ENCODE measurements around the gene SPEF2. TPM values are rescaled to one million over a fixed set of nuclear protein-coding genes. Genes with fewer than 3 reads are reported as not detected.

Gene SPEF2
- total and polyA plus RNA-seq, 2 experiments from 2014 or later: 0.17 to 0.21 TPM

DNA sequence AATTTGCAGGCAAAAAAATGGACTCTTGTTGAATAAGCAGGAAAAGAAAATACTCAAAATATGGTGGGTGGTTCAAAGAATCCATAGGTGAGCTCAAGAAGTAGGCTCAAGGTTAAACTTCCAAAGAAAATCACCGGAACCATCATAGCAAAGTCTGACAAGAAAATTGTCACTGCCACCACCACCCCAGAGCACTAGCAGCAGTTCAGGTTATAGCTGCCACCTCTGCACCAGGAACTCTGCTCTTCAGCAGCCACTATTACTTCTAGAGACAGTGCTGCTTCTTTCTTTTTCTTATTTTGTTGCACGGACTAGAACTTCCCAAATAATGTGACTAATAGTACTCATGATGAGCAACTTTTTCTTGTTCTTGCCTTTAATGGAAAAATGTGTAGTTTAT is 70.3 kb downstream of the SPEF2 start (continued):
- TF ChIP-seq POLR2AphosphoS5 (IDR thresholded peaks at IDR 0.05; ENCODE audit: low read depth) (no peak), STAT1 (IDR thresholded peaks at IDR 0.05; ENCODE audit: unreplicated experiment) (no peak)
- TF ChIP-seq, protein P1, sequence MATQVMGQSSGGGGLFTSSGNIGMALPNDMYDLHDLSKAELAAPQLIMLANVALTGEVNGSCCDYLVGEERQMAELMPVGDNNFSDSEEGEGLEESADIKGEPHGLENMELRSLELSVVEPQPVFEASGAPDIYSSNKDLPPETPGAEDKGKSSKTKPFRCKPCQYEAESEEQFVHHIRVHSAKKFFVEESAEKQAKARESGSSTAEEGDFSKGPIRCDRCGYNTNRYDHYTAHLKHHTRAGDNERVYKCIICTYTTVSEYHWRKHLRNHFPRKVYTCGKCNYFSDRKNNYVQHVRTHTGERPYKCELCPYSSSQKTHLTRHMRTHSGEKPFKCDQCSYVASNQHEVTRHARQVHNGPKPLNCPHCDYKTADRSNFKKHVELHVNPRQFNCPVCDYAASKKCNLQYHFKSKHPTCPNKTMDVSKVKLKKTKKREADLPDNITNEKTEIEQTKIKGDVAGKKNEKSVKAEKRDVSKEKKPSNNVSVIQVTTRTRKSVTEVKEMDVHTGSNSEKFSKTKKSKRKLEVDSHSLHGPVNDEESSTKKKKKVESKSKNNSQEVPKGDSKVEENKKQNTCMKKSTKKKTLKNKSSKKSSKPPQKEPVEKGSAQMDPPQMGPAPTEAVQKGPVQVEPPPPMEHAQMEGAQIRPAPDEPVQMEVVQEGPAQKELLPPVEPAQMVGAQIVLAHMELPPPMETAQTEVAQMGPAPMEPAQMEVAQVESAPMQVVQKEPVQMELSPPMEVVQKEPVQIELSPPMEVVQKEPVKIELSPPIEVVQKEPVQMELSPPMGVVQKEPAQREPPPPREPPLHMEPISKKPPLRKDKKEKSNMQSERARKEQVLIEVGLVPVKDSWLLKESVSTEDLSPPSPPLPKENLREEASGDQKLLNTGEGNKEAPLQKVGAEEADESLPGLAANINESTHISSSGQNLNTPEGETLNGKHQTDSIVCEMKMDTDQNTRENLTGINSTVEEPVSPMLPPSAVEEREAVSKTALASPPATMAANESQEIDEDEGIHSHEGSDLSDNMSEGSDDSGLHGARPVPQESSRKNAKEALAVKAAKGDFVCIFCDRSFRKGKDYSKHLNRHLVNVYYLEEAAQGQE (IDR thresholded peaks at IDR 0.05; ENCODE audit: unreplicated experiment): no peak

DNA sequence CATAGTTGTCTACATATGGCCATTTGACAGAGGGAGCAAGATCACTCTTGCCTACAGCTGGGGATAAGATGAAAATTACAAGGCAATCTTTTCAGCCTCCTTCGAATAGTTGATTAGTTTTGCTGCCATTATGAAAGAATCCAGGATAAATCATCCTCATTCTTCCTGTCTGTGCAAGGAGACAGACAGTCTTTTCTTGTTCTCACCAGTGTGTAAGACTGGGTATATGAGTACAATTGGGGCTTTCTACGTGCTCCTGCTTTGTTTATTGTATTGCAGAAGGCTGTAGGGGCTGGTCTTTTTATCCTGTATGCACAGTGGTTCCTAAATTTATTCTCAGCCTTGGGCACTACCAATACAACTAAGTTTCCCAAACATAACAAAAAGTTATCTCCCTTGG is 76.8 kb downstream of the SPEF2 start:
- Histone ChIP-seq H2AFZ (no peak overlapping the region), H3K27me3 (ENCODE audit: insufficient read depth) (no peaks in the 10 kb centered on the region), H3K4me2 (no peak overlapping the region), H3K4me3 (no peak overlapping the region), H3F3A (replicated peaks; ENCODE audit: low read depth) (no peaks in the 10 kb centered on the region), H3K79me2 (replicated peaks; ENCODE audit: insufficient read depth) (no peaks in the 10 kb centered on the region), H3K36me3 (ENCODE audit: insufficient read depth) (no peaks in the 10 kb centered on the region), H3K9me2 (ENCODE audit: insufficient read depth) (no peaks in the 10 kb centered on the region), H3K4me1 (ENCODE audit: insufficient read depth) (no peaks in the 10 kb centered on the region), H3K27ac (ENCODE audit: low read depth) (no peak overlapping the region), H4K20me1 (replicated peaks; ENCODE audit: insufficient read depth) (no peaks in the 10 kb centered on the region)
- Mint-ChIP-seq H3K36me3 (ENCODE audit: low read depth) (no peaks in the 10 kb centered on the region), H3K9me3 (no peaks in the 10 kb centered on the region), H3K27ac (no peak overlapping the region), H3K4me3 (no peak overlapping the region), H3K27me3 (ENCODE audit: insufficient read depth, low read depth, poor library complexity) (no peaks in the 10 kb centered on the region), H3K4me1 (no peaks in the 10 kb centered on the region)
- ATAC-seq: no peak
- TF ChIP-seq ZNF331 (CRISPR knock-in tag; IDR thresholded peaks at IDR 0.05; ENCODE audit: low read depth): no peak
- TF ChIP-seq, protein P2, sequence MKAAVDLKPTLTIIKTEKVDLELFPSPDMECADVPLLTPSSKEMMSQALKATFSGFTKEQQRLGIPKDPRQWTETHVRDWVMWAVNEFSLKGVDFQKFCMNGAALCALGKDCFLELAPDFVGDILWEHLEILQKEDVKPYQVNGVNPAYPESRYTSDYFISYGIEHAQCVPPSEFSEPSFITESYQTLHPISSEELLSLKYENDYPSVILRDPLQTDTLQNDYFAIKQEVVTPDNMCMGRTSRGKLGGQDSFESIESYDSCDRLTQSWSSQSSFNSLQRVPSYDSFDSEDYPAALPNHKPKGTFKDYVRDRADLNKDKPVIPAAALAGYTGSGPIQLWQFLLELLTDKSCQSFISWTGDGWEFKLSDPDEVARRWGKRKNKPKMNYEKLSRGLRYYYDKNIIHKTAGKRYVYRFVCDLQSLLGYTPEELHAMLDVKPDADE (IDR thresholded peaks at IDR 0.05): no peak
- TF ChIP-seq, protein P3, sequence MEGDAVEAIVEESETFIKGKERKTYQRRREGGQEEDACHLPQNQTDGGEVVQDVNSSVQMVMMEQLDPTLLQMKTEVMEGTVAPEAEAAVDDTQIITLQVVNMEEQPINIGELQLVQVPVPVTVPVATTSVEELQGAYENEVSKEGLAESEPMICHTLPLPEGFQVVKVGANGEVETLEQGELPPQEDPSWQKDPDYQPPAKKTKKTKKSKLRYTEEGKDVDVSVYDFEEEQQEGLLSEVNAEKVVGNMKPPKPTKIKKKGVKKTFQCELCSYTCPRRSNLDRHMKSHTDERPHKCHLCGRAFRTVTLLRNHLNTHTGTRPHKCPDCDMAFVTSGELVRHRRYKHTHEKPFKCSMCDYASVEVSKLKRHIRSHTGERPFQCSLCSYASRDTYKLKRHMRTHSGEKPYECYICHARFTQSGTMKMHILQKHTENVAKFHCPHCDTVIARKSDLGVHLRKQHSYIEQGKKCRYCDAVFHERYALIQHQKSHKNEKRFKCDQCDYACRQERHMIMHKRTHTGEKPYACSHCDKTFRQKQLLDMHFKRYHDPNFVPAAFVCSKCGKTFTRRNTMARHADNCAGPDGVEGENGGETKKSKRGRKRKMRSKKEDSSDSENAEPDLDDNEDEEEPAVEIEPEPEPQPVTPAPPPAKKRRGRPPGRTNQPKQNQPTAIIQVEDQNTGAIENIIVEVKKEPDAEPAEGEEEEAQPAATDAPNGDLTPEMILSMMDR (conservative IDR thresholded peaks at IDR 0.05; ENCODE audit: low read depth in 2 of 2): no peak
- TF ChIP-seq EZH2 (IDR thresholded peaks at IDR 0.05; ENCODE audit: low read depth, unreplicated experiment): no peak
- TF ChIP-seq POLR2AphosphoS5 (IDR thresholded peaks at IDR 0.05; ENCODE audit: low read depth): no peak
- TF ChIP-seq ZNF114 (CRISPR knock-in tag; IDR thresholded peaks at IDR 0.05): no peak
- no peak for TF ChIP-seq CREB1 (CRISPR knock-in tag; IDR thresholded peaks at IDR 0.05; ENCODE audit: low read depth)
- no peak for TF ChIP-seq EZH2phosphoT487 (IDR thresholded peaks at IDR 0.05; ENCODE audit: unreplicated experiment)
- DNase-seq (ENCODE audit: low spot score): no peak
